DMS114 treated with DMSO at 0.1 percent for 48 hours (cell line): Measurements from ENCODE around the gene TMEM237.

Experiments used
- DNase-seq: peaks from one replicate; lab custom pipeline; 2025; ENCODE audit not compliant: unreplicated experiment; lab: John Stamatoyannopoulos, UW

The TMEM237 gene

DNA sequence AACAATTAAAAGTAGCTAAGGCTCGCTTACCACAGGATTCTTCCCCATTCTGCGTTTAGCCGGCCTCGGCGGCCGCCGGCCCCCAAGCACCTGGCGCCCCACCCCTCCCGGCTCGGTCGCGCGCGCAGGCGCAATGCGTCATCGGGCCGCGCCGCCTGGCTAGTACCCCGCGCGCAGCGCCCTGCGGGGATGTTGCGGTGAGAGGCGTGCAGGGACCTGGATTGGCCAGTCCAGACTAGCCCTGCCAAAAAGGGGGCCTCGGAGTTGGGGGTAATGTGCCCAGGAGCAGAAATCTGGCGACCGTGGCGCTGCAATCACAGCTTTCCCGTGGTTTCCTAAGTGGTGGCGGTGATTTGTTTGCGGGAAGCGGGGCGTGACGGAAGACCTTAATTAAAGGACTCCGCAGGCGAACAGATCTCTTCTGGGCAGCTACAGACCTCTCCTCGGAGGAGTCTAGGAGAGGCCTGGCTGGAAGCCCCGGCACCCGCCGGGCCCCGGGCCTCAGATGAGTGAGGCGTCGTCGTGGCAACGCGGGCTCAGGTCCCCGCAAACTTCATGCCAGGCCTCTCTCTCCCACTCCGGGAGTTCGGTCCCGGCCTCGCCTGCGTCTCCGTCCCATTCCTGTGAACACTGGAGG, 606 bp downstream of the TMEM237 start:
- DNase-seq = peak; percentile 76

DNA sequence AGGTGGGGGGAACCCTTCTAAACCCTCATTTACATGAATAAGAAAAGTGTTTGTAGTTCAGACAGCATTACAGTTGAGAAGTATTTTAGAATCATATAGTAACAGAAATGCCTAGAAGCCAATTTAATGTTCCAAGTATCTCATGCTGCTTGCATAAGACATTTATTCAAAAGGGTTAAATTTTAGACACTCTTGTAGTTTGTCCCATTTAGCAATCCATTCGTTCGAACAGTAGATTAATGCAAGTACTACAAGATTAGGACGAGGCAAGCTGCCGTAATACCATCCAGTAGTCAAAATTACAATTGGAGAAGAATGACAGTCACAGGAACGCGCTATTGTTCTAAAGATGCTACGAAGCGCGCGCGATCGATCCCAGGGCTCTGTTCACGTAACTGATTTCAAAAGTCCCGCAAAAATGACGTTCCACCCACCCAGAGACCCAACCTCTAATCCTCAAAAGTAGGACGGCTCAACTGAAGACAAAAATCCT, 1.2 kb downstream of the TMEM237 start:
- peak; percentile 76 for DNase-seq

DNA sequence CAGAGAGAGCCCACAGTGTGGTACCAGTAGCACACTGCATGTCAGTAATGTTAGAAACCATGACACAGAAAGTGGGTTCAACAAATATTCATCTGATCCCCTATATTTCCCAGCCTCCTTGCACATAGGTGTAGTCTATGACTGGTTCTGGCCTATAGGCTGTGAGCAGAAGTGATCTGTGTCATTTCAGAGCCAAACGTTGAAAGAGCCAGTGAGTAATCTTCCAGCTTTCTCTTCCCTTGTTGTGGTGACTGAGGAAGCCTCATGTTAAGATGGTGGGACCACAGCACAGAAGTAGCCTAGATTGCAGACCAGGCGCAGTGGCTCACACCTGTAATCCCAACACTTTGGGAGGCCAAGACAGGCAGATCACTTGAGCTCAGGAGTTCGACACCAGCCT, 4.1 kb downstream of the TMEM237 start:
- no peak for DNase-seq

DNA sequence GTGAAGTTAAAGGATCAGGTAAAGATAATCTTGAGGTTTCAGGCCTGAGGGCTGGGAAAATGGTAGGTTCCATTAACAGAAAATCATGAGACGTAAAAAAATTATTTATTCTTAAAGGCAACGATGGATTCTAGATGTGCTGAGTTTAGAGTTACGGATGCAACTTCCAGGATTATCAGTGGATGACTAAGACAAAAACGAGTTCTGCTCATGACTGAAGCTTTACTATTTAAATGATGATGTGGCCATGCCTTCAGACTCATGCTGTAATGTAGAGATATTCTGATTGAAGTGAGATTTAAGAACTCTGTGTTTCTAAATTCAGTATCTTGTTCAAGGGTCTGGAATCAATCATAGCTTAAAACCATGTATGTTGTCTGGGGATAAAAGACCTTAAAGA, 5.0 kb downstream of the TMEM237 start:
- DNase-seq = no peak

DNA sequence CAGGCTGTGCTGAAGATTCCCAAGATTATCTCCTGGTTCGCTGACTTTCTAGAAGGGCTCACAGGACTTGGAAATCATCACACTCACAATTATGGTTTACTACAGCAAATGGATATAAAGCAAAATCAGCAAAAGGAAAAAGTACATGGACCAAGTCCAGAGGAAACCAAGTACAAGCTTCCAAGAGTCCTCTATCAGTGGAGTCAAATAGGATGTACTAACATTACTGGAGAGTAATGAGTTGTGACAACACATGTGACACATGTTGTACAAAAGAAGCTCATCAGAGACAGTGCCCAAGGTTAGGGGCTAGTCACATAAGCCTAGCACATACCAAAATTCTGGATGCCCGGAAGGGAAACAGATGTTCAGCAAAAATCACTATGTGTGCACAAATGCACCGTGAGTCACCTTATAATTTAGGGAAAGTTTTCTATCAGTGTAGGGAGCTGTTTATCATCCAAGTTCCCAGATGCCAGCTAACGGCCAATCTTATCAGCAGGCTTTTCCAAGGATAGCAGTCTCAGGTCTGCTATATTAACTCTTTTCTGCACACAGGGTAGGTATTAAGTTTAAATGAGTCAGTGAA, 9.5 kb downstream of the TMEM237 start:
- no peak for DNase-seq

DNA sequence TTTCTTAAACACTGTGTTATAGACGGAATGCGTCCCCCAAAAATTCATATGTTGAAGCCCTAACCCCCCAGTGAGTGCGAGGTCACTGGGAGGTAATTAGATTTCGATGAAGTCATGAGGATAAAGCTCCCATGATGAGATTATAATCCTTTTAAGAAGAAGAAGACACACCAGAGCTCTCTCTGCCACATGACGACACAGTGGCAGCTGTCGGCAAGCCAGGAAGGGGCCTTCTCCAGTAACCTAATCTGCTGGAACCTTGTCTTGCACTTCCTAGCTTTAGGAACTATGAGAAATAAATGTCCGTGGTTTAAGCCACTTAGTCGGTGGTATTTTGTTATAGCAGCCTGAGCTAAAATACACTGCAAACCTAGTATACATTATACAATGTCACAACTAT, 12.3 kb downstream of the TMEM237 start:
- no peak for DNase-seq

DNA sequence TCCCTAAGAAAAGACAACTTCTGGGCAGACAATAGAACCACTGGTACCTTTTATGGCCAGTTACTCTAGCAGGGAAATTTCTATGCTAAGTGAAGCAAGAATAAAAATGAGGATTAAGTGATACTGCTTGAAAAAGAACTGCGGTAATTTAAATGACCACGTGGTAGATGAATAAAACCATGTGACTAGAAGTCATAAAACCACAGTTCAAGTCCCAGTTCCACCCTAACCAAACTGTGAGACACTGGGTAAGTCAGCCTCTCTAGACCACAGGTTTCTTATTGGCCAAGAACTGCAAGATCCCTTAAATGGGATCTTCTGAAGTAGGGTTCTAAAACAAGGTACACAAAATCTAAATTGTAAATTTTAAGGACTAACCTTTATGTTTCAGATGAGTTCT, 12.7 kb downstream of the TMEM237 start:
- no peak for DNase-seq

DNA sequence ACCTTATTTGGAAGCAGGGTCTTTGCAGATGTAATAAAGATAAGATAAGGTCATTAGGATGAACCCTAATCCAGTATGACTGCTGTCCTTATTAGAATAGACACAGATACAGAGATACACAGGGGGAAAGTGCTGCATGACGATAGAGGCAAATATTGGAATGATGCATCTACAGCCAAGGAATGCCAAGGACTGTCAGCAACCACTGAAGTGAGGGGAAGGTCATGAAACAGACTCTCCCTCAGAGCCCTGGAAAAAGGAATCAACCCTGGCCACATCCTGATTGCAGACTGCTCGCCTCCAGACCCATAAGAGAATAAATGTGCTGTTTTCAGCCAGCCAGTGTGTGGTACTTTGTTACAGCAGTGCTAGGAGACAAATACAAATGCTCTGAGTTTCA, 14.8 kb downstream of the TMEM237 start:
- no peak for DNase-seq

DNA sequence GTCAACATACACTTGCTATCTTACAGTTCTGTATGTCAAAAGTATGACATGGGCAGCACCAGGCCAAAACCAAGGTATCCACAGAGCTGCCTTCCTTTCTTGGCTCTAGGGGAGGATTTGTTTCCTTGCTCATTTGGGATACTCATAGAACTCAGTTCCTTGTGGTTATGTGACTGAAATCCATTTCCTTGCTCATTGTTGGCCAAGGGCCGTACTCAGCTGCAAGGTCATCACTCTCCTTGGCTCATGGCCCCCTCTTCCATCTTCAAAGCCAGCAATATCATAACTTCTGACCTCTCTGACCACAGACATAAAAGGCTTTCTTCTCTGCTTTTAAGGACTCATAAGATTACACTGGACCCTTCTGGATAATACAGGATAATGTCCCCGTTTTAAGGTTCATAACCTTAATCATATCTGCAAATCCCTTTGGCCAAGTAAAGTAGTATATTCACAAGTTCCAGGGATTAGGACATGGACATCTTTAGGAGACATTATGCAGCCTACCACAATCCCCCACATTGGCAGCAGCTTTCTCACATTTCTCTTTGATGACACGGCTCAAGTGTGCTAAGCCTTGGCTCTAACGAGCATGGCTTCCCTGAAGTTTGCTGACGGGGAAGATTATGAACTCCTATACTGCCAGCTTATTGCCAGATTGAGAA, 20.9 kb downstream of the TMEM237 start:
- no peak for DNase-seq

DNA sequence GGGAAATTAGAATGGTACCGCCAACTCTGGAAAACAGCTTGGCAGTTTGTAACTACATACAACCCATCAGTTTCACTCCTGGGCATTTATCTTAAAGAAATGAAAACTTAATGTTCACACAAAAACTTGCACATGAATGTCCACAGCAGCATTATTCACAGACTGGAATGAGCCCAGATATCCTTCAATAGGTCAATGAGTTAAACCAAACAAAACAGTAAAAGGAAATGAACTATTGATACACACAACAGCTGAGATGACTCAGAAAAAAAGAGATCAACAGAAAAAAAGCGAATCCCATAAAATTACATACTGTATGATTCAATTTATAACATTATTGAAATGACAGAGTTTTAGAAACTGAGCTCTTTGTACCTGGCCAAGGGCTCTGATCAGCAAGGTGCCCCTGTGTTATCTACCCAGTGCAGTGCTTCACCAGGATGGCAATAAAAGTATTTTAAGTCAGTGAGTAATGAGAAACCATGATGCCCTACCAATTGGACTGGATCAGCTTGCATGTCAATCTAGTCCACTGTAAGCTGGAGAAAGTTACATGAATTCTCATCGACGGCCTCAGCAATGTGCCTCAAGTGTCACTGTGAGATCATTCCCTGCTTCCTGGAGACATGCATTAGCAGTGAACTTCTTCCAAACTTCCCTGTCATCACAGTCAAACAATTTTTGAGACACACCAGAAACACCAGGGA, 21.9 kb downstream of the TMEM237 start:
- DNase-seq = no peak

DNA sequence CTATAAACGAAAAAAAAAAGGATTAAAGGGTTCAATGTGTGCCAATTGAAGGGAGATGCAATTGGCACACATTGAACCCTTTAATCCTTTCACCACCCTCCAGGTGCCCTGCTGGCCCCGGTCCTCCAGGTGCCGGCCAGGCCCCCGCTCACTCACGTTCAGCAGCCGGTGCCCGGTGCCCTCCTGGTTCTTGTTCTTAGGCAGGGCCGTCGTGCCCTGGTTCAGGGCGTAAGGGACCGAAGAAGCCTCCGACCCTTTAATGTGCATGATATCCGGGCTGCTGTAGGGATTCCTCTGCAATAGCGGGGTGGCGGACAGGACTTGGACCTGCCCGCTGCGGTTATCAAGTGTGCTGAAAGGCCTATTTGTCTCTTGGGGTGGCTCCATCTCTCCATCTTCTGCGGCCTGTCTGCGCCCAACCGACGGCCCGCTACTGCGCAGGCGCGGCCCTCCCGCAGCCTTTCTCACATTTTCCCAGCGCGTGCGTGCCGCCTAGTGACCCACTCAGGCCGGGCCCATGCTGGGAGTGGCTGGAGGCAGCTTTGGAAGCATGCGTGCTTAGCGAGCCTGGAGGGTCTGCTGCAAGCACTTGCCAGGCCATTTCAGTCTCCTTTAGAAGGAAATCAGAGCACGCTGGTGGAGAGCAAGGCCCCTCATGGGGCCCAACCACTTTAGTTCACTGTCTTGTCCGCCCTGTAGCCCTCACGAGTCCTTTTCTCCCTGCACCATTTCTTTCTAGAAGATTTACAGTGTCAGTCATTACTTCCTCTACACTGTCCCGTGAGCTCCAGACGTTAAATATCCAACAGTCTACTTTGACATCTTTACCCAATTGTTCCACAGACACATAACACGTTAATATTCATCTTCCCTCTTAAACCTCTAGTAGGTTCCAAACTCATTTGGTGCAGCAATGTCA, 24.3 kb downstream of the TMEM237 start:
- DNase-seq = no peak

DNA sequence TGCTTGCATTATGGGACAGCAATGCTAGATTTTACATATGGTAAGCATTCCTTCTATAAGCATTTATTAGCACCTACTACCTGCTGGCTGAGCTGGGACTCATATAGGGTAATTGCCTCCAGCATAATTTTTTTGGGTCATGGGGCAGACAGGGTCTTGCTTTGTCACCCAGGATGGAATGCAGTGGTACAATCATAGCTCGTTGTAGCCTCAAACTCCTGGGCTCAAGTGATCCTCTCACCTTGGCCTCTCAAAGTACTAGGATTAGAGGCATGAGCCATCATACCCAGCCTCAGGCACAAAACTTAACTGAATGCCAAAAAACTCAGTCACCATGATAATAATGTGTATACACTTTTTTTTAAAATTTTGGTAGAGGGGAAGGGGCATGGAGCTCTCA, 35.3 kb downstream of the TMEM237 start:
- DNase-seq = no peak

DNA sequence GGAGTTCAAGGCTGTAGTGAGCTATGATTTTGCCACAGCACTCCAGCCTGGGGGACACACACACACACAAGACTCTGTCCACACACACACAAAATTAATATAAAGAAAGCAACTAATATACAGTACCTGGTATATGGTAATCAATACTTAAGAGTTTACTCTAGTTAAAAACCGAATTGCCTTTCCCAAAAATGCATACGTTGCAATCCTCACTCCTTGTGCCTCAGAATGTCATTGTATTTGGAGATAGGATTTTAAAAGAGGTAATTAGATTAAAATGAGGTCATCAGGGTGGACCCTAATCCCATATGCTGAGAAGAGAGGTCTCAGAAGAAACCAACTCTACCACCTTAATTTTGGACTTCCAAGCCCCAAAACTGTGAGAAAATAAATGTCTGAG, 35.7 kb downstream of the TMEM237 start:
- no peak for DNase-seq

DNA sequence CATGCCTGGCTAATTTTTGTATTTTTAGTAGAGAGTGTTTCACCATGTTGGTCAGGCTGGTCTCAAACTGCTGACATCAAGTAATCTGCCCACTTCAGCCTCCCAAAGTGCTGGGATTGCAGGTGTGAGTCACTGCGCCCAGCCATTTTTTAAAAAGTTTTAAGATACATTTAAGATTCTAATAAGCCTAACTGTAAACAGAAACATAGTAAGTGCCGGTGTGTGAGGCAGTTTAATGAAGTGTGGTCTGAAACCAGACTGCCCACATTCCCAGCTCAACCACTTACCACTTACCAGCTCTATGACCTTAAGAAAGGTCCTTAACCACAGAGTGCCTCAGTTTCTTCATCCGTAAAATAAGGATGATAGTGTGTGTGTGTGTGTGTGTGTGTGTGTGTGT, 42.4 kb downstream of the TMEM237 start:
- DNase-seq = no peak

DNA sequence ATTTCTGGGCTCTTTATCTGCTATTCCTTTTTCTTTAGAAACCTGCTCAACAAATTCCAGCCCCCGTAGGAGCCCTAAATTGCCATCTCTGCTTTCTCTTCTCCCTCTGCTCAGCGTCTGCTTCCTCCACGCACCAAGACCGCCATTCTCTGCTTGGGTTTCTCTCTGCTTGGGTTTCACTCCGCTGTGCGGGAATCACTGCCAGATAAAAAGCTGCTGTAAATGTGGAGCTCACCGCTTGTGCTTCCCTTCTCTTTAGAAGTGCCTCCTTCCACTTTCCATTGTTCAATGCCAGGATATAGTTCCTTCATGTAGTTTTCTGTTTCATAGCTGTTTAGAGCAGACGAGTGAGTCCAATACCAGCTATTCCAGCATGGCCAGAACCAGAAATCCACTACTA, 45.9 kb downstream of the TMEM237 start:
- DNase-seq = no peak

DNA sequence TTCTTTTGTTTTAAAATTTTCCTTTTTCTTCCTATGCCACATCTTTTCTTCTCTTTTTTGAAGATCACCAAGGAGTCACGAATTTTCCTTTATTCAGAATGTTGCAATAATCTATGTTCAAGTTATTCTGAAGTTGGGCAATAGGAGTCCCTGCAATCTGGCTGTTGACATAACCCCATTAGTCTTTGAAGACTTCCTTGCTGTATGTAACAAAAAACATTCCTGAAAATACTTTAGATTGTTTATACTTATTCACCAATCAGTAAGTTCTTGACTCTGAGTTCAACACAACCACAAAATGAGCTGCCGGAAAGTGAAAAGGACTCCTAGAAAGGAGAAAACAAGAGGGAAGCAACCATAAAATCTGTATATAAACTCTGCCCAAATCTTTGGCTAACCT, 62.8 kb downstream of the TMEM237 start:
- DNase-seq = no peak

DNA sequence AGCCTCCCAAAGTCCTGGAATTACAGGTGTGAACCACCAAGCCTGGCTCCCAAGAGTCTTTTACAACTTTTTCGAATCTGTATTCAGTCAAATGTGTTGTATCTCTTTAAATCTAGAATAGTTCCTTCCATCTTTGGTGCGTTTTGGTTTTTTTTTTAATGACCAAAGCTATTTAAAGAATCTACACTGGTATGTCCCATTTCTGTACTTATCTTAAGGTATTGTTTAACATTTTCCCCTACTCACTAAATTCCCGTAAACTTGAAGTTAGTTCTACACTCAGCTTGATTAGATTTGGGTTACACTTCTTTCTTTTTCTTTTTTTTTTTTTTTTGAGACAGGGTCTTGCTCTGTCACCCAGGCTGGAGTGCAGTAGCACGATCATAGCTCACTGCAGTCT, 63.8 kb downstream of the TMEM237 start:
- DNase-seq = no peak

DNA sequence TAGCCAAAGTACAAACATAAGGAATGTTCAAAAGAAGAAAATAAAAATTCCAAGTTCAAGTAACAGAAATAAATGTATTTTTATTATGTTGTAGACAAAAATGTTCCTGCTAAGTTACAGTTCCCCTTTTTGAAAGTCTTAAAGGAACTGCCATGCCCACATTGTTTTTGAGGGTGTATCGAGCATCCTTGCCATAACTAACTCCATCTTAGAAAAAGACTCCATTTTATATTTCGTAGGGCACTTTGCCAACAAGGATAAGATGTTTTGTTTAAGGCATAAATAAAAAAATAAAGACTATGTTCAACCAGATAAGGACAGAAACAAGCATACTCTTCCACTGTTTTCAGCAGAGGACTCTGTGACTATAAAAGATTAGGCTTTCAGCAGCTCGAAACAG, 67.3 kb downstream of the TMEM237 start:
- DNase-seq = no peak

DNA sequence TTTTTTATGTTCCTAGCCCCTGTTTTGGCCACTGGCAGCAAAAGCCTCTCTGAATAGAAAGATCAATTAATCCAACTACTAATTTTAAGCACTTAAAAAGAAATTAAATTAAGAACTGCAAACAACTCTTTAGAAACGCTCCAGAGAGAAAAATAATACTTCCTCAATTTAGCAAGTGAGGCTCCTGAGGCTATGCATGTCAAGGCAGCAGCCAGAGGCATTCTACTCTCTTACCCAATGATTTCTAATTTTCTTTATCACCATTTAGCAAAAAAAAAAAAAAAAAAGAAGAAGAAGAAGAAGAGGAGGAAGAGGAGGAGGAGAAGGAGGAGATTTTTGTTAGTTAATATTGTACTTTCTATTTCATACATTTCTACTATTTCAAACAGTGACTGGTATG, 68.5 kb downstream of the TMEM237 start:
- DNase-seq = no peak

DNA sequence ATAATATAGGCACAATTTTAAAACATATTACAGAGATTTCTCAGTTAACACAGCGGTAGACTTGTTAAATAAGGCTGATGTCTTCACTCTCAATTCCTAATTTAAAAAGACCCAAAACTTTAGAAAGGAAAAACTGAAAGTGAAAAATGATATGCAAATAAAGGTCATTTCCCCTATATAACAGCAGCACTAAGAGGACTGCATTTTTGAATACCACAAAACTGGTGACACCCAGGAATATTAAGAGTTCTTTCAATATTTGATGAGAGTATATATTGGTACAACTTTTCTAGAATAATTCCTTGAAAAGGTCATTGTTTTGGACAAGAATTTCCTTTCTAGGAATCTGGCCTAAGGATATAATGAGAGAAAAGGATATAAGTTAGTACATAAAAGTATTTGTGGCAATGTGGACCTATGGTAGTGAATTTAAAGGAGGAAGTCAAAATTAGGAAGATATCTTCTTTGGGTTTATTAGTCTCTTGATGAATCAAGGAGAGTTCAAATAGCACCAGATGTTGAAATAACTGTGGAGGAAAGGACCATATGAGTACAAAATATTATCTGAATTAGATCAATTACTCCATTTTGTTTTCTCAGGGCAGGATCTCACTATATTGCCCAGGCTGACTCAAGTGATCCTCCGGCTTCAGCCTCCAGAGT, 70.3 kb downstream of the TMEM237 start:
- no peak for DNase-seq
